Gastroesophageal sphincter (tissue), 4 donors: ENCODE measurements around the gene UBAC2. TPM values are rescaled to one million over a fixed set of nuclear protein-coding genes. Genes with fewer than 3 reads are reported as not detected.

Experiments
- ATAC-seq: fragments of 150-250 bp; one replicate; pipeline ENCODE4 v1.9.1; 2016; ENCODE audit warnings: mild to moderate bottlenecking, moderate library complexity
- H3K27ac ChIP-seq, 4 donors: fragments of 200-600 bp; sonication (generic) in 3 of 4; 1 replicate in 3 of 4; 2 replicates in 1 of 4; pipeline ENCODE4 v1.5.1; 2016 to 2019
- H3K27me3 ChIP-seq: fragments of 200-600 bp; sonication (generic); one replicate; pipeline ENCODE4 v1.5.1; 2019
- H3K36me3 ChIP-seq, 2 donors: fragments of 200-600 bp; sonication (generic); one replicate each; pipeline ENCODE4 v1.5.1; 2019; ENCODE audit warnings: control low read depth in 1 of 2
- H3K4me1 ChIP-seq, 3 donors: fragments of 200-600 bp; sonication (generic); 1 replicate in 2 of 3; 2 replicates in 1 of 3; pipeline ENCODE4 v1.5.1; 2016 to 2019; ENCODE audit warnings: control low read depth in 2 of 3
- H3K4me3 ChIP-seq, 2 donors: fragments of 200-600 bp; sonication (generic); one replicate each; pipeline ENCODE4 v1.5.1; 2019; ENCODE audit warnings: mild to moderate bottlenecking in 1 of 2, moderate library complexity in 1 of 2
- H3K9me3 ChIP-seq, 3 donors: fragments of 200-600 bp; sonication (generic); one replicate each; pipeline ENCODE4 v1.5.1; 2017 to 2019; ENCODE audit warnings: control low read depth in 2 of 3
- EP300 ChIP-seq: sonication (generic); formaldehyde crosslinking; IDR thresholded peaks from one replicate; pipeline ENCODE4 v1.6.1; 2017; ENCODE audit warnings: antibody characterized with exemption, mild to moderate bottlenecking
- POLR2A ChIP-seq, 2 donors: fragments of 450-650 bp; IDR thresholded peaks; one replicate each; pipeline ENCODE4 v1.6.1; 2017; ENCODE audit warnings: antibody characterized with exemption in 2 of 2, mild to moderate bottlenecking in 2 of 2, moderate library complexity in 1 of 2
- POLR2AphosphoS5 ChIP-seq: sonication (generic); formaldehyde crosslinking; IDR thresholded peaks from one replicate; pipeline ENCODE4 v1.6.1; 2017; ENCODE audit warnings: antibody characterized with exemption
- WGBS, 2 donors: methylation state at CpG; one replicate each; pipeline ENCODE4 v1.1.5; 2018; ENCODE audit warnings: low coverage in 1 of 2; 5-methylcytosine and 5-hydroxymethylcytosine counted together
- total RNA-seq, 4 donors: library from RNA; depleted of rRNA; stranded (reverse); fragments of >200 nt; gene quantifications; one replicate each; pipeline ENCODE4 v1.1.0, GENCODE V29; 2016
- TF ChIP-seq, protein P1 (sequence below), 4 experiments: fragments of 200-600 bp in 2 of 4; fragments of 450-650 bp in 2 of 4; sonication (generic) in 1 of 4; IDR thresholded peaks; one replicate each; pipeline ENCODE4 v1.5.1; 2017 to 2019; ENCODE audit warnings: antibody characterized with exemption in 4 of 4, mild to moderate bottlenecking in 2 of 4, moderate library complexity in 2 of 4

UBAC2 gene
- total RNA-seq, 4 donors from 2014 or later = 45.0 to 59.6 (median 52.2) TPM

DNA sequence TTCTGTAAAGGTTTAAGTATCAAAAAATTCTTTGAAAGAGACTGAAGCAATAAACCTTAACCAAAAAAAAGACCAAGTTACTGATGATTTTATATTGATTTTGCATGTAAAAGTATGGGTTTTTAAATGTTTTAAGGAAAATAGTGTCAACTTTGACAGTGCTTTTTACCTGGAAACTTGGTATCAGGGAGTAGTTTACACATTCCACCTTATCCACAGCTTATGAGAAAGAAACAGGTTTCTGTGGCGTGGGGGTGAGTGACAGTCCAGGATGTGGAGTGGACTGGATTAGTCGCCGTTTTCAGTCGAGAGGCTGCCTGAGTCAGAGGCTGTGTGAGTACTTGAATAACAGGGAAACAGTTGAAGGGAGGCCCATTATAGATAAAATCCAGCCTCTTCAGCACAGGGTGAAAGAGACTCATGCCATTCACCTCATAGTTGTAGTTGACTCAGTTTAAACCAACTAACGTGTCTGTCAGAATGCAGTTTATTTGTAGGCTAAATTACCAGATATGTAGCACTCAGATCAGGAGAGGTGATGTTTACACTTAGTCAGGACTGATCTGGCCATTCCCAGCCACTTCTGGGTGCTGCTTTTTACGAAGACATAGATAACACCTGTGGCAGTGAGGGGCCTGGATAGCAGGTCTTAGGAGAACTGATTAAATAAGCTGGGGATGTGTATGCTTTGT, 107.1 kb downstream of the UBAC2 start:
- WGBS, 2 donors = 18 to 26% methylated on average over 3 to 6 of the region's 6 CpGs

GRCh38 chr13:99308471-99309087, 107.9 kb downstream of the UBAC2 start:
- H3K9me3 ChIP-seq = no peaks in the 10 kb centered on the region
- no peak for ATAC-seq
- 33 to 52% methylated on average over 2 to 3 of the region's 3 CpGs for WGBS, 2 donors
- TF ChIP-seq EP300 (no peak), POLR2A (IDR thresholded peaks at IDR 0.05) (no peak), POLR2AphosphoS5 (peak; percentile 10)
- TF ChIP-seq, protein P1, sequence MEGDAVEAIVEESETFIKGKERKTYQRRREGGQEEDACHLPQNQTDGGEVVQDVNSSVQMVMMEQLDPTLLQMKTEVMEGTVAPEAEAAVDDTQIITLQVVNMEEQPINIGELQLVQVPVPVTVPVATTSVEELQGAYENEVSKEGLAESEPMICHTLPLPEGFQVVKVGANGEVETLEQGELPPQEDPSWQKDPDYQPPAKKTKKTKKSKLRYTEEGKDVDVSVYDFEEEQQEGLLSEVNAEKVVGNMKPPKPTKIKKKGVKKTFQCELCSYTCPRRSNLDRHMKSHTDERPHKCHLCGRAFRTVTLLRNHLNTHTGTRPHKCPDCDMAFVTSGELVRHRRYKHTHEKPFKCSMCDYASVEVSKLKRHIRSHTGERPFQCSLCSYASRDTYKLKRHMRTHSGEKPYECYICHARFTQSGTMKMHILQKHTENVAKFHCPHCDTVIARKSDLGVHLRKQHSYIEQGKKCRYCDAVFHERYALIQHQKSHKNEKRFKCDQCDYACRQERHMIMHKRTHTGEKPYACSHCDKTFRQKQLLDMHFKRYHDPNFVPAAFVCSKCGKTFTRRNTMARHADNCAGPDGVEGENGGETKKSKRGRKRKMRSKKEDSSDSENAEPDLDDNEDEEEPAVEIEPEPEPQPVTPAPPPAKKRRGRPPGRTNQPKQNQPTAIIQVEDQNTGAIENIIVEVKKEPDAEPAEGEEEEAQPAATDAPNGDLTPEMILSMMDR (IDR thresholded peaks at IDR 0.05) = no peak
- peak overlapping the region; percentile 24 to 75 (median 64) for H3K27ac ChIP-seq
- H3K27me3 ChIP-seq = no peaks in the 10 kb centered on the region
- no peak overlapping the region for H3K4me3 ChIP-seq
- H3K36me3 ChIP-seq = no peaks in the 10 kb centered on the region
- H3K4me1 ChIP-seq = peaks cover 10 to 83% (median 15%) of the 10 kb centered on the region in 3 donors

More for the DNA sequence above, 107.1 kb downstream of the UBAC2 start:
- H3K27ac ChIP-seq = peak overlapping the region; percentile 24 to 75 (median 64)
- H3K27me3 ChIP-seq = no peaks in the 10 kb centered on the region
- TF ChIP-seq EP300 (no peak), POLR2A (IDR thresholded peaks at IDR 0.05) (no peak), POLR2AphosphoS5 (no peak)
- TF ChIP-seq, protein P1 (IDR thresholded peaks at IDR 0.05) = no peak
- peak overlapping the region in 1 of 2 donors; percentile 36 for H3K4me3 ChIP-seq
- peaks cover 10 to 84% (median 16%) of the 10 kb centered on the region in 3 donors for H3K4me1 ChIP-seq
- no peaks in the 10 kb centered on the region for H3K36me3 ChIP-seq
- no peaks in the 10 kb centered on the region for H3K9me3 ChIP-seq
- ATAC-seq = no peak

GRCh38 chr13:99310382-99311031, 109.9 kb downstream of the UBAC2 start:
- WGBS, 2 donors = 40 to 63% methylated on average over 4 of the region's 4 CpGs

DNA sequence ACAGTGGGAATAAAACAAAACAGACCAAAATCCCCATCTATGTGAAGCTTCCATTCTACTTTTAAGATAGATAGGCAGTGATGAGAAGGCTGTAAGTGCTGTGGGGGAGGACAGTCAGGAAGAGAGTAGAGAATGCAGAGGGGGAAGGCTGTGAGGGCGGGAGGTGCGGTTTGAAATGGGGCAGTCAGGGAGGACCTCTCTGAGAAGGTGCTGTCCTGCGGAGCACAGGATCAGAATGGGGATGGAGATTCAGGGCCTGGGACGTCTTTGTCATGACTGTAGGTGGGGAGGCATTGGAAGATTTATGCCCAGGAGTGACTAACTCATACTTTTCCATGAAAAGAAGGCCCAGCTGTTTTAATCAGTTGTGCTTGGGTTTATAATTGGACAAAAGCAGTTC, 110.5 kb downstream of the UBAC2 start:
- H3K27me3 ChIP-seq = no peaks in the 10 kb centered on the region
- H3K4me3 ChIP-seq = no peak overlapping the region
- H3K27ac ChIP-seq = peak overlapping the region in 3 of 4 donors; percentile 67 to 78 (median 75)
- no peaks in the 10 kb centered on the region for H3K36me3 ChIP-seq
- no peak for ATAC-seq
- 65 to 84% methylated on average over 4 of the region's 4 CpGs for WGBS, 2 donors
- peaks cover 10 to 58% (median 15%) of the 10 kb centered on the region in 3 donors for H3K4me1 ChIP-seq
- TF ChIP-seq POLR2A (IDR thresholded peaks at IDR 0.05) (no peak), EP300 (no peak), POLR2AphosphoS5 (no peak)
- TF ChIP-seq, protein P1 (IDR thresholded peaks at IDR 0.05) = no peak
- H3K9me3 ChIP-seq = no peaks in the 10 kb centered on the region

More at GRCh38 chr13:99310382-99311031, 109.9 kb downstream of the UBAC2 start:
- Histone ChIP-seq H3K27ac (peak overlapping the region; percentile 64 to 78 (median 71)), H3K9me3 (no peaks in the 10 kb centered on the region), H3K4me1 (peaks cover 10 to 64% (median 15%) of the 10 kb centered on the region in 3 donors), H3K27me3 (no peaks in the 10 kb centered on the region), H3K36me3 (no peaks in the 10 kb centered on the region), H3K4me3 (no peak overlapping the region)
- no peak for ATAC-seq
- TF ChIP-seq POLR2AphosphoS5 (no peak), EP300 (no peak), POLR2A (IDR thresholded peaks at IDR 0.05) (no peak)
- TF ChIP-seq, protein P1 (IDR thresholded peaks at IDR 0.05) = no peak
